Breast epithelium (tissue), 4 donors: ENCODE measurements around the gene UBE3B. TPM values are rescaled to one million over a fixed set of nuclear protein-coding genes. Genes with fewer than 3 reads are reported as not detected.

Experiments
- DNase-seq, 2 donors: peaks; one replicate each; pipeline ENCODE4 v3.0.0-alpha.2; 2019; ENCODE audit warnings: low spot score in 2 of 2
- H3K27ac ChIP-seq, 2 donors: fragments of 200-600 bp; sonication (generic) in 1 of 2; one replicate each; pipeline ENCODE4 v1.5.1; 2016 to 2019; ENCODE audit warnings: mild to moderate bottlenecking in 1 of 2
- H3K27me3 ChIP-seq, 2 donors: fragments of 200-600 bp; sonication (generic) in 1 of 2; one replicate each; pipeline versions ENCODE4 v1.5.1 to v1.6.0; 2017 to 2019; ENCODE audit warnings: control low read depth in 1 of 2, mild to moderate bottlenecking in 1 of 2
- H3K36me3 ChIP-seq: fragments of 200-600 bp; one replicate; pipeline ENCODE4 v1.5.1; 2019
- H3K4me1 ChIP-seq, 2 donors: fragments of 200-600 bp; sonication (generic); one replicate each; pipeline ENCODE4 v1.5.1; 2016 to 2019; ENCODE audit warnings: control low read depth in 1 of 2
- H3K4me3 ChIP-seq, 3 donors: fragments of 200-600 bp; sonication (generic); 1 replicate in 2 of 3; 2 replicates in 1 of 3; pipeline ENCODE4 v1.5.1; 2016 to 2019; ENCODE audit warnings: mild to moderate bottlenecking in 3 of 3, moderate library complexity in 2 of 3
- H3K9me3 ChIP-seq, 2 donors: fragments of 200-600 bp; sonication (generic) in 1 of 2; one replicate each; pipeline ENCODE4 v1.5.1; 2016 to 2019; ENCODE audit warnings: control low read depth in 1 of 2
- POLR2A ChIP-seq: fragments of 450-650 bp; IDR thresholded peaks from one replicate; pipeline ENCODE4 v1.6.1; 2016; ENCODE audit warnings: antibody characterized with exemption, mild to moderate bottlenecking, moderate library complexity
- POLR2AphosphoS5 ChIP-seq, 3 donors: sonication (generic); formaldehyde crosslinking; IDR thresholded peaks; one replicate each; pipeline ENCODE4 v1.6.1; 2017; ENCODE audit warnings: antibody characterized with exemption in 3 of 3
- intact Hi-C: fragments of 100-400 bp; cut with DNase I; formaldehyde crosslinking; loops from one replicate; pipeline ENCODE4 v1.15.1; 2023; ENCODE audit warnings: low total_unique reads
- total RNA-seq, 3 donors: library from RNA; depleted of rRNA; stranded (reverse); fragments of >200 nt; gene quantifications; one replicate each; pipeline ENCODE4 v1.1.0, GENCODE V29; 2016
- TF ChIP-seq, protein P1 (sequence below), 3 donors: fragments of 450-650 bp; IDR thresholded peaks; one replicate each; pipeline ENCODE4 v1.5.1; 2016 to 2017; ENCODE audit warnings: antibody characterized with exemption in 3 of 3, mild to moderate bottlenecking in 3 of 3, moderate library complexity in 3 of 3

The UBE3B gene
- total RNA-seq, 3 donors from 2014 or later = 34.7 to 54.7 (median 47.7) TPM

DNA sequence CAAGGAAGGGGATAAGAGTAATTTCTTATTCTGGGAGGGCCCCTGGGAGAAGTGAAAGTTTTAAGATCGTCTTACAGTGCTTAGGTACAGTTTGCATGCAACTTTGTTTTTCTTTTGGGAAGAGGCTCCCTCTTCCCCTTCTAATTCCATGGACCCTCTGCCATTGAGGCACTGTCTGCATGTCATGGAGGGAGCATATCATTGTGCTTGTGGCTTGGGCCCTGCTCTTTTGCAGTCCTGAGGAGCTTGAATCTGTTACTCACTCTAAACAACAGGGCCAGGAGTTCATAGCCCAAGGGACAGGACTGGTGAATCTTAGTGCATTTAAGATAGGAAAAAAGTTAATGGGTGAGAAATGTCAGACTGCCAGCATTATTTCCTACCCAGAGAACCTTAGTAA, 2.3 kb downstream of the UBE3B start:
- TF ChIP-seq, protein P1, sequence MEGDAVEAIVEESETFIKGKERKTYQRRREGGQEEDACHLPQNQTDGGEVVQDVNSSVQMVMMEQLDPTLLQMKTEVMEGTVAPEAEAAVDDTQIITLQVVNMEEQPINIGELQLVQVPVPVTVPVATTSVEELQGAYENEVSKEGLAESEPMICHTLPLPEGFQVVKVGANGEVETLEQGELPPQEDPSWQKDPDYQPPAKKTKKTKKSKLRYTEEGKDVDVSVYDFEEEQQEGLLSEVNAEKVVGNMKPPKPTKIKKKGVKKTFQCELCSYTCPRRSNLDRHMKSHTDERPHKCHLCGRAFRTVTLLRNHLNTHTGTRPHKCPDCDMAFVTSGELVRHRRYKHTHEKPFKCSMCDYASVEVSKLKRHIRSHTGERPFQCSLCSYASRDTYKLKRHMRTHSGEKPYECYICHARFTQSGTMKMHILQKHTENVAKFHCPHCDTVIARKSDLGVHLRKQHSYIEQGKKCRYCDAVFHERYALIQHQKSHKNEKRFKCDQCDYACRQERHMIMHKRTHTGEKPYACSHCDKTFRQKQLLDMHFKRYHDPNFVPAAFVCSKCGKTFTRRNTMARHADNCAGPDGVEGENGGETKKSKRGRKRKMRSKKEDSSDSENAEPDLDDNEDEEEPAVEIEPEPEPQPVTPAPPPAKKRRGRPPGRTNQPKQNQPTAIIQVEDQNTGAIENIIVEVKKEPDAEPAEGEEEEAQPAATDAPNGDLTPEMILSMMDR (IDR thresholded peaks at IDR 0.05) = no peak
- no peak for TF ChIP-seq POLR2AphosphoS5 (IDR thresholded peaks at IDR 0.05)
- TF ChIP-seq POLR2A = no peak
- Histone ChIP-seq H3K27ac (no peak overlapping the region), H3K27me3 (no peaks in the 10 kb centered on the region), H3K4me1 (peaks cover 4 to 6% of the 10 kb centered on the region in 2 donors), H3K9me3 (no peaks in the 10 kb centered on the region), H3K4me3 (no peak overlapping the region), H3K36me3 (peaks cover 9% of the 10 kb centered on the region)
- intact Hi-C loops = no loop called here
- DNase-seq = no peak

DNA sequence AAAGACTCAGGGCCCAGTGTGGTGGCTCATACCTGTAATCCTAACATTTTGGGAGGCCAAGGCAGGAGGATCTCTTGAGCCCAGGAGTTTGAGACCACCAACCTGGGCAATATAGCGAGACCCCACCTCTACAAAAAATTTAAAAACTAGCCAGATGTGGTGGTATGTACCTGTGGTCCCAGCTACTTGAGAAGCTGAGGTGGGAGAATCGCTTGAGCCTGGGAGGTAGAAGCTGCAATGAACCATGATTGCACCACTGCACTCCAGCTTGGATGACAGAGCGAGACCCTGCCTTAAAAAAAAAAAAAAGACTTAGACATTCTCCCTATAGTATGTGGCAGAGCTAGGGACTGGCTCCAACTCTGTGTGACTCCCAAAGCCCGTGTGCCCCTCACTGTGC, 2.9 kb downstream of the UBE3B start:
- intact Hi-C loops = no loop called here
- DNase-seq = no peak
- Histone ChIP-seq H3K4me3 (no peak overlapping the region), H3K36me3 (peaks cover 9% of the 10 kb centered on the region), H3K9me3 (no peaks in the 10 kb centered on the region), H3K4me1 (peaks cover 4 to 6% of the 10 kb centered on the region in 2 donors), H3K27me3 (no peaks in the 10 kb centered on the region), H3K27ac (no peak overlapping the region)
- TF ChIP-seq POLR2A (no peak), POLR2AphosphoS5 (IDR thresholded peaks at IDR 0.05) (no peak)
- TF ChIP-seq, protein P1 (IDR thresholded peaks at IDR 0.05) = no peak

DNA sequence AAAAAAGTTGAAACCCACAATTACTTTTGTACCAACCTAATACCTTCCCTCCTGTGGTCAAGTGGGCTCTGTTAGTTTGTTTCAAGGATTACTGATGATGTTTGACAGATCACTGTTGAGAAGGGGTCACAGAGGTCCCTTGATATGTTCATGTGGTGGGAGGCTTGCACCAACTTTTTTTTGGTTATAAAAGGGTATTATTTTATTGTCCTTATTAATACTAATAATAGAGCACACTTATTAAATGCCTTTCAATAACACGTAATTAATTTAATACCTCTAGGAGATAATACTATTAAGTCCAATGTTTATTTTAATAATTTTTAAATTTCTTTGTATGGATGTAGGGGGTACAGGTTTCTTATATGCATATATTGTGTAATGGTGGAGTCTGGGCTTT, 4.4 kb downstream of the UBE3B start:
- intact Hi-C loops = no loop called here
- no peak for DNase-seq
- peaks cover 4 to 6% of the 10 kb centered on the region in 2 donors for H3K4me1 ChIP-seq
- no peak overlapping the region for H3K27ac ChIP-seq
- no peak for TF ChIP-seq POLR2AphosphoS5 (IDR thresholded peaks at IDR 0.05)
- TF ChIP-seq POLR2A = no peak
- TF ChIP-seq, protein P1 (IDR thresholded peaks at IDR 0.05) = no peak
- H3K4me3 ChIP-seq = no peak overlapping the region
- H3K27me3 ChIP-seq = no peaks in the 10 kb centered on the region
- H3K9me3 ChIP-seq = no peaks in the 10 kb centered on the region
- peaks cover 16% of the 10 kb centered on the region for H3K36me3 ChIP-seq

DNA sequence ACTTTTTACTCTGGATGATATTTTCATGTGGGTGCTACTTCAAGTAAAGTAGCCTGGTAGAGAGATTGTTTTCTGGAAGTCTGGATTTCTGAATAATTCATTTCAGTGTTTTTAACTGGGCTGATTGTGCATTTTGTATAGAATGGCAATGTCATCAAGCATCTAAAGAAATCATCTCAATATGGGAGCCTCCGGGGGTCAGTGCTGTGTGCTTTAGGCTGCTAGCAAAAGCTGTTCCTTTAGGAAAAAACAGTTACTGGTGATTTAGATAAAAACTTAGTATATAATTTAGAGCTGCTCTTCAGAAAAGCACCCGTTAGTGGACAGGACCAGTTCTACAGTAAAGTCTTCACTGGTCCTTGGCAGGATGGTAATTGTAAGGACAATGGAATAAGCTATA, 5.1 kb downstream of the UBE3B start:
- no peaks in the 10 kb centered on the region for H3K9me3 ChIP-seq
- H3K4me1 ChIP-seq = peaks cover 4 to 6% of the 10 kb centered on the region in 2 donors
- no peak overlapping the region for H3K27ac ChIP-seq
- no peaks in the 10 kb centered on the region for H3K27me3 ChIP-seq
- peaks cover 16% of the 10 kb centered on the region for H3K36me3 ChIP-seq
- no peak overlapping the region for H3K4me3 ChIP-seq
- TF ChIP-seq POLR2A = no peak
- no peak for TF ChIP-seq POLR2AphosphoS5 (IDR thresholded peaks at IDR 0.05)
- TF ChIP-seq, protein P1 (IDR thresholded peaks at IDR 0.05) = no peak
- intact Hi-C loops = no loop called here
- no peak for DNase-seq

DNA sequence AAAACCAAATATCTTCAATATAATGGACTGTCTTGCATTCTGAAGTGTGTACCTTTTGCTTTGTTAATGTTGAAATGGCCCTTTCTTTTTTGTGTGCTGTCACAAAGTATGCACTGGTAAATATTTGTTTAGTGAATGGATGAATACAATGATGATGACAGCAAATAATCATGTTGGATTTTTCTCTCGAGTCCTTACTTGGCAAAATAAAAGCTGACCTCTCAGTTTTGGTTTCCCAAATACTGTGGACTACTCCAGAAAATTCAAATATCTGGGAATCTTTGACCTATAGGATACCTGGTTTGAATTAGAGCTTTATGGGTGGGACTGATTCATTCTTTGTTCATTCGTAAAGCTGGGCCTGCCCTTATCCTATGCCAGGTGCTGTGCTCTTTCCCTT, 5.5 kb downstream of the UBE3B start:
- no peaks in the 10 kb centered on the region for H3K27me3 ChIP-seq
- intact Hi-C loops = no loop called here

More for the DNA sequence above, 5.5 kb downstream of the UBE3B start:
- H3K4me1 ChIP-seq = peaks cover 4 to 6% of the 10 kb centered on the region in 2 donors
- no peak for DNase-seq
- no peaks in the 10 kb centered on the region for H3K9me3 ChIP-seq
- peaks cover 16% of the 10 kb centered on the region for H3K36me3 ChIP-seq
- no peak overlapping the region for H3K27ac ChIP-seq
- no peak overlapping the region for H3K4me3 ChIP-seq
- TF ChIP-seq POLR2AphosphoS5 (IDR thresholded peaks at IDR 0.05) (no peak), POLR2A (no peak)
- TF ChIP-seq, protein P1 (IDR thresholded peaks at IDR 0.05) = no peak
